ENCODE results near the gene KRIT1. TPM values are rescaled to one million over a fixed set of nuclear protein-coding genes. Genes with fewer than 3 reads are reported as not detected.

KRIT1 gene
- total RNA-seq, 1 experiment from 2014 or later = 34.9 TPM

GRCh38 chr7:92221766-92222165 lies 23.9 kb downstream of the KRIT1 start:
- TF ChIP-seq CTCF (conservative IDR thresholded peaks at IDR 0.05) = no peak
- no CpG with 5 or more reads among the region's 3 CpGs for WGBS (ENCODE audit: extremely low coverage, insufficient read length, low lambda C conversion rate)
- no peak overlapping the region for H3K4me3 Mint-ChIP-seq

More at GRCh38 chr7:92221766-92222165, 23.9 kb downstream of the KRIT1 start:
- Mint-ChIP-seq H3K36me3 (ENCODE audit: insufficient read depth in 1 of 3, low read depth in 3 of 3) (peaks cover 22 to 68% (median 58%) of the 10 kb centered on the region in 3 experiments; a peak in 6 of 7 replicates), H3K27ac (no peak overlapping the region), H3K27me3 (ENCODE audit: low read depth) (no peaks in the 10 kb centered on the region), H3K9me3 (no peaks in the 10 kb centered on the region), H3K4me1 (no peaks in the 10 kb centered on the region)
- H3K4me2 ChIP-seq (ENCODE audit: insufficient read depth, insufficient read length, low read length) = no peak overlapping the region
- H2BK12ac ChIP-seq (ENCODE audit: insufficient read length, low read depth, low read length) = no peak overlapping the region
- no peaks in the 10 kb centered on the region for H3K79me1 ChIP-seq (ENCODE audit: insufficient read depth, low read depth, low read length, poor library complexity, severe bottlenecking)
- no peak overlapping the region for H4K5ac ChIP-seq (ENCODE audit: insufficient read length, low read depth, low read length)
- no peaks in the 10 kb centered on the region for H4K20me1 ChIP-seq (ENCODE audit: control insufficient read depth, insufficient read depth, insufficient read length)
- no peak overlapping the region for H3K9ac ChIP-seq (ENCODE audit: extremely low read depth, insufficient read length, low read length)
- no peak overlapping the region for H2BK15ac ChIP-seq (ENCODE audit: low read depth, low read length)
- H3T11ph ChIP-seq (ENCODE audit: low read length) = no peak overlapping the region
- no peaks in the 10 kb centered on the region for H3K4me1 ChIP-seq (ENCODE audit: insufficient read depth, low read length)
- no peaks in the 10 kb centered on the region for H3K9me3 ChIP-seq (ENCODE audit: control insufficient read depth, low read depth, low read length)
- H4K8ac ChIP-seq (replicated peaks; ENCODE audit: insufficient read length, low read depth, low read length) = no peak overlapping the region
- no peaks in the 10 kb centered on the region for H3K23me2 ChIP-seq (ENCODE audit: insufficient read length, low read depth, low read length, poor library complexity, severe bottlenecking)
- H3K27me3 ChIP-seq (ENCODE audit: insufficient read depth, low read length) = no peaks in the 10 kb centered on the region
- H3K23ac ChIP-seq (ENCODE audit: insufficient read length, low read depth, low read length) = no peak overlapping the region
- H2BK20ac ChIP-seq (ENCODE audit: low read depth, low read length, poor library complexity, severe bottlenecking) = no peak overlapping the region
- no peak overlapping the region for H4K91ac ChIP-seq (ENCODE audit: insufficient read length, low read depth, low read length)
- no peak overlapping the region for H2BK120ac ChIP-seq (ENCODE audit: low read depth, low read length, poor library complexity, severe bottlenecking)
- H2AK5ac ChIP-seq (ENCODE audit: insufficient read length, low read length) = no peak overlapping the region
- no peak overlapping the region for H3K56ac ChIP-seq (ENCODE audit: insufficient read length, low read depth, low read length)
- no peak overlapping the region for H3K14ac ChIP-seq (ENCODE audit: insufficient read depth, low read length)
- H3K79me2 ChIP-seq (ENCODE audit: insufficient read depth, low read length) = no peaks in the 10 kb centered on the region
- no peak overlapping the region for H3K18ac ChIP-seq (ENCODE audit: insufficient read length, low read depth, low read length)
- H3K27ac ChIP-seq (ENCODE audit: insufficient read length, low read depth, low read length) = no peak overlapping the region
- DNase-seq = no peak
- no peak overlapping the region for H2BK5ac ChIP-seq (ENCODE audit: insufficient read length, low read length)
- H2AFZ ChIP-seq (ENCODE audit: low read length) = no peak overlapping the region
- no peak overlapping the region for H3K4ac ChIP-seq (ENCODE audit: low read depth, low read length)

Data from H9 (cell line).